SK-N-SH (cell line): ENCODE measurements around the gene NKAIN4. TPM values are rescaled to one million over a fixed set of nuclear protein-coding genes. Genes with fewer than 3 reads are reported as not detected.

Experiments
- CTCF ChIA-PET: fragments of 300-600, 350-600 bp; formaldehyde crosslinking; extraction: SDS; loops from one replicate; lab custom pipeline; 2021; lab: Yijun Ruan, JAX
- POLR2A ChIA-PET: fragments of 350-600 bp; sonication (Branson Sonifier 250); formaldehyde crosslinking; extraction: SDS; loops from one replicate; lab custom pipeline; 2020; ENCODE audit warnings: antibody characterized with exemption, inconsistent platforms; lab: Yijun Ruan, JAX
- DNase-seq: peaks from one replicate; pipeline ENCODE4 v3.0.0; 2012
- H2AFZ ChIP-seq: fragments of 200-600 bp; sonication (generic); 2 replicates; pipeline ENCODE4 v1.8.1; 2016; ENCODE audit warnings: antibody characterized with exemption, mild to moderate bottlenecking, low read depth
- H3F3A ChIP-seq: fragments of 200-600 bp; sonication (generic); replicated peaks from 2 replicates; pipeline ENCODE3; 2016; ENCODE audit warnings: antibody characterized with exemption, mild to moderate bottlenecking; ENCODE audit not compliant: insufficient read depth
- H3K27ac ChIP-seq, 2 experiments: fragments of 200-500 bp in 1 of 2; fragments of 200-600 bp in 1 of 2; sonication (Bioruptor generic) in 1 of 2; sonication (generic), shearing (Covaris generic) in 1 of 2; 2 replicates each; pipeline versions ENCODE4 v1.5.1 to v1.6.1; 2014 to 2016; ENCODE audit warnings: low read depth in 2 of 2, inconsistent platforms in 1 of 2, low read length in 1 of 2, mild to moderate bottlenecking in 1 of 2, mixed read lengths in 1 of 2
- H3K27me3 ChIP-seq: fragments of 200-600 bp; sonication (generic), shearing (Covaris generic); 2 replicates; pipeline ENCODE4 v1.6.1; 2016; ENCODE audit warnings: mixed run types; ENCODE audit not compliant: insufficient read depth
- H3K36me3 ChIP-seq, 2 experiments: fragments of 200-500 bp in 1 of 2; fragments of 200-600 bp in 1 of 2; sonication (Bioruptor generic) in 1 of 2; sonication (generic) in 1 of 2; replicated peaks in 1 of 2; 2 replicates each; pipeline versions ENCODE3 to v1.5.1; 2014 to 2016; ENCODE audit warnings: low read length in 1 of 2, mild to moderate bottlenecking in 1 of 2; ENCODE audit not compliant: insufficient read depth in 2 of 2, control insufficient read depth in 1 of 2
- H3K4me1 ChIP-seq, 2 experiments: fragments of 200-500 bp in 1 of 2; fragments of 200-600 bp in 1 of 2; sonication (Bioruptor generic) in 1 of 2; sonication (generic), shearing (Covaris generic) in 1 of 2; 2 replicates each; pipeline versions ENCODE4 v1.5.1 to v1.6.1; 2014 to 2016; ENCODE audit warnings: low read depth in 1 of 2, low read length in 1 of 2, mixed run types in 1 of 2; ENCODE audit not compliant: insufficient read depth in 2 of 2, control insufficient read depth in 1 of 2
- H3K4me2 ChIP-seq: fragments of 200-600 bp; sonication (generic), shearing (Covaris generic); 2 replicates; pipeline ENCODE4 v1.6.1; 2017; ENCODE audit warnings: mixed run types
- H3K4me3 ChIP-seq, 2 experiments: fragments of 200-500 bp in 1 of 2; fragments of 200-600 bp in 1 of 2; sonication (Bioruptor generic) in 1 of 2; sonication (generic), shearing (Covaris generic) in 1 of 2; 2 replicates each; pipeline versions ENCODE4 v1.5.1 to v1.8.1; 2014 to 2016; ENCODE audit warnings: low read depth in 2 of 2, inconsistent platforms in 1 of 2, low read length in 1 of 2, mild to moderate bottlenecking in 1 of 2, mixed read lengths in 1 of 2, moderate library complexity in 1 of 2
- H3K79me2 ChIP-seq: fragments of 200-600 bp; sonication (generic); 2 replicates; pipeline ENCODE4 v1.8.1; 2017; ENCODE audit warnings: mild to moderate bottlenecking; ENCODE audit not compliant: insufficient read depth
- H3K9ac ChIP-seq: fragments of 200-600 bp; sonication (generic); 2 replicates; pipeline ENCODE4 v1.6.1; 2017; ENCODE audit warnings: mixed run types
- H3K9me2 ChIP-seq: fragments of 200-600 bp; sonication (generic); 2 replicates; pipeline ENCODE4 v1.6.1; 2017; ENCODE audit warnings: mixed run types
- H3K9me3 ChIP-seq: fragments of 200-600 bp; sonication (generic); 2 replicates; pipeline ENCODE4 v1.6.1; 2017; ENCODE audit warnings: mixed run types, mild to moderate bottlenecking, moderate library complexity
- H4K20me1 ChIP-seq: fragments of 200-600 bp; sonication (generic); 2 replicates; pipeline ENCODE4 v1.6.1; 2017; ENCODE audit warnings: mild to moderate bottlenecking, mixed run types; ENCODE audit not compliant: insufficient read depth
- EP300 ChIP-seq, 2 experiments: IDR thresholded peaks; 2 replicates each; pipeline versions ENCODE4 v1.4.0 to v1.6.1; 2012; ENCODE audit warnings: borderline replicate concordance in 1 of 2, low read depth in 1 of 2, low read length in 1 of 2
- EZH2phosphoT487 ChIP-seq: fragments of 200-600 bp; sonication (generic); IDR thresholded peaks from 2 replicates; pipeline ENCODE4 v1.6.1; 2017; ENCODE audit warnings: low read depth, mixed run types, mild to moderate bottlenecking, antibody characterized with exemption, moderate library complexity, borderline replicate concordance
- FOSL2 ChIP-seq: IDR thresholded peaks from 2 replicates; pipeline ENCODE4 v1.4.0; 2012; ENCODE audit warnings: low read depth, mild to moderate bottlenecking, moderate library complexity, borderline replicate concordance
- FOXJ3 ChIP-seq: sonication (generic); formaldehyde crosslinking; IDR thresholded peaks from 2 replicates; pipeline ENCODE4 v1.5.1; 2020; ENCODE audit warnings: mild to moderate bottlenecking, missing genetic modification reagents
- FOXM1 ChIP-seq: IDR thresholded peaks from 2 replicates; pipeline ENCODE4 v1.4.0; 2012; ENCODE audit warnings: low read depth, mild to moderate bottlenecking
- GATA2 ChIP-seq: sonication (generic); formaldehyde crosslinking; IDR thresholded peaks from 2 replicates; pipeline ENCODE4 v1.5.0; 2020; ENCODE audit warnings: mild to moderate bottlenecking, missing genetic modification reagents
- JUND ChIP-seq: IDR thresholded peaks from 2 replicates; pipeline ENCODE4 v1.4.0; 2012
- MEF2A ChIP-seq: IDR thresholded peaks from 2 replicates; pipeline ENCODE4 v1.4.0; 2012; ENCODE audit warnings: low read depth, borderline replicate concordance
- MXI1 ChIP-seq: IDR thresholded peaks from 2 replicates; pipeline ENCODE4 v1.6.1; 2012; ENCODE audit warnings: mild to moderate bottlenecking, low read depth, low read length, improper control_type of control experiment
- NRF1 ChIP-seq: IDR thresholded peaks from 2 replicates; pipeline ENCODE4 v1.6.1; 2012; ENCODE audit warnings: low read depth, mild to moderate bottlenecking, low read length
- RCOR1 ChIP-seq: fragments of 150-350 bp; IDR thresholded peaks from 2 replicates; pipeline ENCODE4 v1.6.1; 2017; ENCODE audit warnings: antibody characterized with exemption, low read length
- RFX5 ChIP-seq: IDR thresholded peaks from 2 replicates; pipeline ENCODE4 v1.6.1; 2012; ENCODE audit warnings: mild to moderate bottlenecking, improper control_type of control experiment, low read length
- SIN3A ChIP-seq: IDR thresholded peaks from 2 replicates; pipeline ENCODE4 v1.6.1; 2012; ENCODE audit warnings: low read depth, mild to moderate bottlenecking, low read length, moderate library complexity, borderline replicate concordance
- TEAD4 ChIP-seq: IDR thresholded peaks from 2 replicates; pipeline ENCODE4 v1.4.0; 2012; ENCODE audit warnings: mild to moderate bottlenecking, borderline replicate concordance; ENCODE audit not compliant: insufficient read depth
- YY1 ChIP-seq: IDR thresholded peaks from 2 replicates; pipeline ENCODE4 v1.4.0; 2012; ENCODE audit warnings: low read depth, mild to moderate bottlenecking
- WGBS: methylation state at CpG from one replicate; pipeline ENCODE4 v1.1.6; 2017; ENCODE audit warnings: low lambda C conversion rate; 5-methylcytosine and 5-hydroxymethylcytosine counted together
- polyA plus RNA-seq, 3 experiments: library from polyadenylated mRNA; depleted of rRNA; stranded (reverse); fragments of >200 nt; gene quantifications; 2 replicates each; pipeline ENCODE4 v1.2.3, GENCODE V29; 2012
- small RNA-seq, 7 experiments: library from RNA; depleted of rRNA; stranded (forward); fragments of <200 nt; gene quantifications; one replicate each; pipeline ENCODE3, GENCODE V24; 2012
- TF ChIP-seq, protein P1 (sequence below): fragments of 150-350 bp; IDR thresholded peaks from 2 replicates; pipeline ENCODE4 v1.6.1; 2017; ENCODE audit warnings: antibody characterized with exemption, low read length, low read depth, borderline replicate concordance

The NKAIN4 gene
- polyA plus RNA-seq, 1 of the 3 experiments (the other 2 are of a cell fraction): not detected

DNA sequence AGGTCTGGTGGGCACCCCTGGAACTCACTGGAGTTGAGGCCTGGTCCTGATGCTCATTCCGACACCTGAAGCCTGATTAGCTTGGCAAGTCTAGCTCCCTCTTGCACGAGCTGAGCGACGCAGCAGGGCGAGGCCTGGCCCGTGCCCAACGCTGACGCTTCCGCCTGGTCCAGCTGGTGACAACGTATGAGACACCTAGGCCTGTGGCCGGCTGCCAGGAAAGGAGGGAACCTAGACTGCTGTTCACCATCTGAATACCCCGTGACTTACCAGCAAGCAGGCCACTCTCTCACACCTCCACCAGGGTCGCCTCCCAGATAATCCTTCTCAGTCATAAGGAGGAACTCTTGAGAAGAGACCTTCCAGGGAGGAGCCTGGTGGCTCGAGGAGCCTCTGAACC is 62.9 kb downstream of the NKAIN4 start:
- peaks cover 4% of the 10 kb centered on the region; the same call in 1 of the 2 replicates for H3K79me2 ChIP-seq
- no peak for DNase-seq
- H3K4me1 ChIP-seq: peaks cover 0 to under 1% of the 10 kb centered on the region in 2 experiments; a peak in 1 of 4 replicates
- no peaks in the 10 kb centered on the region for H3K9me3 ChIP-seq
- H3K27me3 ChIP-seq: no peaks in the 10 kb centered on the region
- no peaks in the 10 kb centered on the region for H3F3A ChIP-seq
- H3K9me2 ChIP-seq: no peaks in the 10 kb centered on the region
- H3K27ac ChIP-seq: no peak overlapping the region
- H3K9ac ChIP-seq: no peak overlapping the region
- ChIA-PET CTCF (interaction anchor here (0.9 to 1.5 kb wide), 3 partner anchors 12 to 32 kb away, joined by 3 to 6 read pairs (median 4); no protein-coding TSS in a partner anchor), POLR2A (no interaction called here)
- H3K4me3 ChIP-seq: no peak overlapping the region
- peaks cover 20% of the 10 kb centered on the region for H4K20me1 ChIP-seq
- TF ChIP-seq JUND (no peak), MXI1 (no peak), GATA2 (CRISPR knock-in tag) (no peak)
- 83% methylated on average over 2 of the region's 14 CpGs for WGBS
- H2AFZ ChIP-seq: no peak overlapping the region
- no peak overlapping the region for H3K4me2 ChIP-seq
- peaks cover 13% of the 10 kb centered on the region in 2 experiments for H3K36me3 ChIP-seq

DNA sequence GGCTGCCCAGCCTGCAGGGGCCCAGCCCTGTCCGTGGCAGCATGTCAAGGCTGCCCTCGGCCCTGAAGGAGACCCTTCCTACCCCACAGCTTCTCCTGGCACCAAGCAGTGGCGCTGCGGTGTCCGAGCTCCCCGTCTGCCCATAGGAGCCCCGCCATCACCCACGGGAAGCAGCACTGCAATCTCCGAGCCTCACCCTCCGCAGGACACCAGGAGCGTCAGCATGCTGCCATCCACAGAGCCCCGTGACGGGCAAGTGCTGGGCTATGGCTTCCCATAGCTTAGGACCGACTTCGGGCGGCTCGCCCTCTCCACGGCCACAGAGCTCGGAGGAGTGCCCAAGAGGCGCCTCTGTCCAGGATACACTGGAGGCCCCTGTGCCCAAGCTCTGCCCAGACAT is 63.4 kb downstream of the NKAIN4 start:
- 71% methylated on average over 11 of the region's 20 CpGs for WGBS
- Histone ChIP-seq H3K9me3 (no peaks in the 10 kb centered on the region), H3K27ac (no peak overlapping the region), H3K9ac (no peak overlapping the region), H3K4me1 (no peaks in the 10 kb centered on the region), H3K36me3 (peaks cover 11 to 13% of the 10 kb centered on the region in 2 experiments), H3F3A (peaks cover 4% of the 10 kb centered on the region), H4K20me1 (peaks cover 14% of the 10 kb centered on the region), H3K4me3 (no peak overlapping the region), H3K27me3 (no peaks in the 10 kb centered on the region), H2AFZ (no peak overlapping the region), H3K4me2 (no peak overlapping the region), H3K9me2 (no peaks in the 10 kb centered on the region), H3K79me2 (0 out of 2 replicates have a peak, but pooled peaks cover 4% of the 10 kb centered on the region)
- TF ChIP-seq FOXM1: no peak
- TF ChIP-seq MEF2A: no peak
- TF ChIP-seq EZH2phosphoT487: no peak
- TF ChIP-seq YY1: no peak
- no peak for TF ChIP-seq FOXJ3 (CRISPR knock-in tag)
- TF ChIP-seq SIN3A: no peak
- TF ChIP-seq EP300 (IDR thresholded peaks at IDR 0.05; ENCODE audit: borderline replicate concordance in 1 of 2, low read depth in 1 of 2, low read length in 1 of 2): no peak
- TF ChIP-seq RFX5: no peak
- no peak for TF ChIP-seq FOSL2
- TF ChIP-seq MXI1: no peak
- TF ChIP-seq TEAD4: no peak
- TF ChIP-seq NRF1: no peak
- TF ChIP-seq RCOR1: no peak
- TF ChIP-seq, protein P1, sequence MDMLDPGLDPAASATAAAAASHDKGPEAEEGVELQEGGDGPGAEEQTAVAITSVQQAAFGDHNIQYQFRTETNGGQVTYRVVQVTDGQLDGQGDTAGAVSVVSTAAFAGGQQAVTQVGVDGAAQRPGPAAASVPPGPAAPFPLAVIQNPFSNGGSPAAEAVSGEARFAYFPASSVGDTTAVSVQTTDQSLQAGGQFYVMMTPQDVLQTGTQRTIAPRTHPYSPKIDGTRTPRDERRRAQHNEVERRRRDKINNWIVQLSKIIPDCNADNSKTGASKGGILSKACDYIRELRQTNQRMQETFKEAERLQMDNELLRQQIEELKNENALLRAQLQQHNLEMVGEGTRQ: no peak
- no peak for DNase-seq
- CTCF ChIA-PET: interaction anchor here (0.9 to 1.5 kb wide), 4 partner anchors 13 to 135 kb away, joined by 3 to 6 read pairs (median 4); no protein-coding TSS in a partner anchor
- POLR2A ChIA-PET: no interaction called here

Small RNAs within 50 kb of the gene (small RNA-seq; reads per million reads assigned to genes)
- gene MIR3196 (0 to 2.6 (median 0) reads per million in 7 experiments), gene MIR4326 (0 to 0.39 (median 0) reads per million in 7 experiments)

Other genes starting within 250 kb of the NKAIN4 start
- not detected in 2 replicates for gene BHLHE23, start 247.5 kb downstream of the NKAIN4 start, polyA plus RNA-seq (2012; rRNA removed)
- 15.5 and 17.0 TPM in 2 replicates for gene YTHDF1, start 38.3 kb downstream of the NKAIN4 start, polyA plus RNA-seq (2012; rRNA removed)
- gene BIRC7, start 18.6 kb downstream of the NKAIN4 start, polyA plus RNA-seq (2012; rRNA removed): not detected in 2 replicates
- gene ARFGAP1, start 18.4 kb upstream of the NKAIN4 start, polyA plus RNA-seq (2012; rRNA removed): 72.7 and 77.0 TPM in 2 replicates
- gene COL20A1, start 38.7 kb upstream of the NKAIN4 start, polyA plus RNA-seq (2012; rRNA removed): not detected in 2 replicates
- gene CHRNA4, start 106.9 kb upstream of the NKAIN4 start, polyA plus RNA-seq (2012; rRNA removed): not detected in 2 replicates
- gene KCNQ2, start 218.2 kb upstream of the NKAIN4 start, polyA plus RNA-seq (2012; rRNA removed): 3.9 and 8.3 TPM in 2 replicates
- 9.2 and 16.5 TPM in 2 replicates for gene EEF1A2, start 244.6 kb upstream of the NKAIN4 start, polyA plus RNA-seq (2012; rRNA removed)